SK-N-SH (cell line): ENCODE data around the gene GNG13. TPM values are rescaled to one million over a fixed set of nuclear protein-coding genes. Genes with fewer than 3 reads are reported as not detected.

Experiments
- CTCF ChIA-PET: fragments of 300-600, 350-600 bp; formaldehyde crosslinking; extraction: SDS; loops from one replicate; lab custom pipeline; 2021; lab: Yijun Ruan, JAX
- POLR2A ChIA-PET: fragments of 350-600 bp; sonication (Branson Sonifier 250); formaldehyde crosslinking; extraction: SDS; loops from one replicate; lab custom pipeline; 2020; ENCODE audit warnings: antibody characterized with exemption, inconsistent platforms; lab: Yijun Ruan, JAX
- DNase-seq: peaks from one replicate; pipeline ENCODE4 v3.0.0; 2012
- H2AFZ ChIP-seq: fragments of 200-600 bp; sonication (generic); 2 replicates; pipeline ENCODE4 v1.8.1; 2016; ENCODE audit warnings: antibody characterized with exemption, mild to moderate bottlenecking, low read depth
- H3F3A ChIP-seq: fragments of 200-600 bp; sonication (generic); replicated peaks from 2 replicates; pipeline ENCODE3; 2016; ENCODE audit warnings: antibody characterized with exemption, mild to moderate bottlenecking; ENCODE audit not compliant: insufficient read depth
- H3K27ac ChIP-seq, 2 experiments: fragments of 200-500 bp in 1 of 2; fragments of 200-600 bp in 1 of 2; sonication (Bioruptor generic) in 1 of 2; sonication (generic), shearing (Covaris generic) in 1 of 2; 2 replicates each; pipeline versions ENCODE4 v1.5.1 to v1.6.1; 2014 to 2016; ENCODE audit warnings: low read depth in 2 of 2, inconsistent platforms in 1 of 2, low read length in 1 of 2, mild to moderate bottlenecking in 1 of 2, mixed read lengths in 1 of 2
- H3K27me3 ChIP-seq: fragments of 200-600 bp; sonication (generic), shearing (Covaris generic); 2 replicates; pipeline ENCODE4 v1.6.1; 2016; ENCODE audit warnings: mixed run types; ENCODE audit not compliant: insufficient read depth
- H3K36me3 ChIP-seq, 2 experiments: fragments of 200-500 bp in 1 of 2; fragments of 200-600 bp in 1 of 2; sonication (Bioruptor generic) in 1 of 2; sonication (generic) in 1 of 2; replicated peaks in 1 of 2; 2 replicates each; pipeline versions ENCODE3 to v1.5.1; 2014 to 2016; ENCODE audit warnings: low read length in 1 of 2, mild to moderate bottlenecking in 1 of 2; ENCODE audit not compliant: insufficient read depth in 2 of 2, control insufficient read depth in 1 of 2
- H3K4me1 ChIP-seq, 2 experiments: fragments of 200-500 bp in 1 of 2; fragments of 200-600 bp in 1 of 2; sonication (Bioruptor generic) in 1 of 2; sonication (generic), shearing (Covaris generic) in 1 of 2; 2 replicates each; pipeline versions ENCODE4 v1.5.1 to v1.6.1; 2014 to 2016; ENCODE audit warnings: low read depth in 1 of 2, low read length in 1 of 2, mixed run types in 1 of 2; ENCODE audit not compliant: insufficient read depth in 2 of 2, control insufficient read depth in 1 of 2
- H3K4me2 ChIP-seq: fragments of 200-600 bp; sonication (generic), shearing (Covaris generic); 2 replicates; pipeline ENCODE4 v1.6.1; 2017; ENCODE audit warnings: mixed run types
- H3K4me3 ChIP-seq, 2 experiments: fragments of 200-500 bp in 1 of 2; fragments of 200-600 bp in 1 of 2; sonication (Bioruptor generic) in 1 of 2; sonication (generic), shearing (Covaris generic) in 1 of 2; 2 replicates each; pipeline versions ENCODE4 v1.5.1 to v1.8.1; 2014 to 2016; ENCODE audit warnings: low read depth in 2 of 2, inconsistent platforms in 1 of 2, low read length in 1 of 2, mild to moderate bottlenecking in 1 of 2, mixed read lengths in 1 of 2, moderate library complexity in 1 of 2
- H3K79me2 ChIP-seq: fragments of 200-600 bp; sonication (generic); 2 replicates; pipeline ENCODE4 v1.8.1; 2017; ENCODE audit warnings: mild to moderate bottlenecking; ENCODE audit not compliant: insufficient read depth
- H3K9ac ChIP-seq: fragments of 200-600 bp; sonication (generic); 2 replicates; pipeline ENCODE4 v1.6.1; 2017; ENCODE audit warnings: mixed run types
- H3K9me2 ChIP-seq: fragments of 200-600 bp; sonication (generic); 2 replicates; pipeline ENCODE4 v1.6.1; 2017; ENCODE audit warnings: mixed run types
- H3K9me3 ChIP-seq: fragments of 200-600 bp; sonication (generic); 2 replicates; pipeline ENCODE4 v1.6.1; 2017; ENCODE audit warnings: mixed run types, mild to moderate bottlenecking, moderate library complexity
- H4K20me1 ChIP-seq: fragments of 200-600 bp; sonication (generic); 2 replicates; pipeline ENCODE4 v1.6.1; 2017; ENCODE audit warnings: mild to moderate bottlenecking, mixed run types; ENCODE audit not compliant: insufficient read depth
- ELF1 ChIP-seq: IDR thresholded peaks from 2 replicates; pipeline ENCODE4 v1.4.0; 2012
- EZH2phosphoT487 ChIP-seq: fragments of 200-600 bp; sonication (generic); IDR thresholded peaks from 2 replicates; pipeline ENCODE4 v1.6.1; 2017; ENCODE audit warnings: low read depth, mixed run types, mild to moderate bottlenecking, antibody characterized with exemption, moderate library complexity, borderline replicate concordance
- FOSL2 ChIP-seq: IDR thresholded peaks from 2 replicates; pipeline ENCODE4 v1.4.0; 2012; ENCODE audit warnings: low read depth, mild to moderate bottlenecking, moderate library complexity, borderline replicate concordance
- FOXJ3 ChIP-seq: sonication (generic); formaldehyde crosslinking; IDR thresholded peaks from 2 replicates; pipeline ENCODE4 v1.5.1; 2020; ENCODE audit warnings: mild to moderate bottlenecking, missing genetic modification reagents
- FOXM1 ChIP-seq: IDR thresholded peaks from 2 replicates; pipeline ENCODE4 v1.4.0; 2012; ENCODE audit warnings: low read depth, mild to moderate bottlenecking
- GABPA ChIP-seq: IDR thresholded peaks from 2 replicates; pipeline ENCODE4 v1.4.0; 2012; ENCODE audit warnings: low read depth, mild to moderate bottlenecking
- GATA2 ChIP-seq: sonication (generic); formaldehyde crosslinking; IDR thresholded peaks from 2 replicates; pipeline ENCODE4 v1.5.0; 2020; ENCODE audit warnings: mild to moderate bottlenecking, missing genetic modification reagents
- JUND ChIP-seq: IDR thresholded peaks from 2 replicates; pipeline ENCODE4 v1.4.0; 2012
- MEF2A ChIP-seq: IDR thresholded peaks from 2 replicates; pipeline ENCODE4 v1.4.0; 2012; ENCODE audit warnings: low read depth, borderline replicate concordance
- NFIC ChIP-seq: IDR thresholded peaks from 2 replicates; pipeline ENCODE4 v1.4.0; 2012; ENCODE audit warnings: borderline replicate concordance
- POLR2AphosphoS5 ChIP-seq: IDR thresholded peaks from 2 replicates; pipeline ENCODE4 v1.6.1; 2012; ENCODE audit warnings: low read depth, low read length
- RCOR1 ChIP-seq: fragments of 150-350 bp; IDR thresholded peaks from 2 replicates; pipeline ENCODE4 v1.6.1; 2017; ENCODE audit warnings: antibody characterized with exemption, low read length
- RXRA ChIP-seq: IDR thresholded peaks from 2 replicates; pipeline ENCODE4 v1.4.0; 2012; ENCODE audit warnings: low read depth, mild to moderate bottlenecking, borderline replicate concordance
- SMC3 ChIP-seq: IDR thresholded peaks from 2 replicates; pipeline ENCODE4 v1.6.1; 2012; ENCODE audit warnings: low read depth, low read length, improper control_type of control experiment
- TAF1 ChIP-seq: IDR thresholded peaks from 2 replicates; pipeline ENCODE4 v1.6.1; 2012; ENCODE audit warnings: low read depth, mild to moderate bottlenecking, low read length, moderate library complexity, borderline replicate concordance
- TEAD4 ChIP-seq: IDR thresholded peaks from 2 replicates; pipeline ENCODE4 v1.4.0; 2012; ENCODE audit warnings: mild to moderate bottlenecking, borderline replicate concordance; ENCODE audit not compliant: insufficient read depth
- YY1 ChIP-seq: IDR thresholded peaks from 2 replicates; pipeline ENCODE4 v1.4.0; 2012; ENCODE audit warnings: low read depth, mild to moderate bottlenecking
- WGBS: methylation state at CpG from one replicate; pipeline ENCODE4 v1.1.6; 2017; ENCODE audit warnings: low lambda C conversion rate; 5-methylcytosine and 5-hydroxymethylcytosine counted together
- polyA plus RNA-seq, 3 experiments: library from polyadenylated mRNA; depleted of rRNA; stranded (reverse); fragments of >200 nt; gene quantifications; 2 replicates each; pipeline ENCODE4 v1.2.3, GENCODE V29; 2012
- TF ChIP-seq, protein P1 (sequence below): IDR thresholded peaks from 2 replicates; pipeline ENCODE4 v1.4.0; 2012; ENCODE audit warnings: low read depth, borderline replicate concordance
- TF ChIP-seq, protein P2 (sequence below): IDR thresholded peaks from 2 replicates; pipeline ENCODE4 v1.4.0; 2012; ENCODE audit warnings: low read depth
- TF ChIP-seq, protein P3 (sequence below): IDR thresholded peaks from 2 replicates; pipeline ENCODE4 v1.4.0; 2012; ENCODE audit warnings: low read depth, borderline replicate concordance

The GNG13 gene
- polyA plus RNA-seq, 1 of the 3 experiments (the other 2 are of a cell fraction) = not detected

DNA sequence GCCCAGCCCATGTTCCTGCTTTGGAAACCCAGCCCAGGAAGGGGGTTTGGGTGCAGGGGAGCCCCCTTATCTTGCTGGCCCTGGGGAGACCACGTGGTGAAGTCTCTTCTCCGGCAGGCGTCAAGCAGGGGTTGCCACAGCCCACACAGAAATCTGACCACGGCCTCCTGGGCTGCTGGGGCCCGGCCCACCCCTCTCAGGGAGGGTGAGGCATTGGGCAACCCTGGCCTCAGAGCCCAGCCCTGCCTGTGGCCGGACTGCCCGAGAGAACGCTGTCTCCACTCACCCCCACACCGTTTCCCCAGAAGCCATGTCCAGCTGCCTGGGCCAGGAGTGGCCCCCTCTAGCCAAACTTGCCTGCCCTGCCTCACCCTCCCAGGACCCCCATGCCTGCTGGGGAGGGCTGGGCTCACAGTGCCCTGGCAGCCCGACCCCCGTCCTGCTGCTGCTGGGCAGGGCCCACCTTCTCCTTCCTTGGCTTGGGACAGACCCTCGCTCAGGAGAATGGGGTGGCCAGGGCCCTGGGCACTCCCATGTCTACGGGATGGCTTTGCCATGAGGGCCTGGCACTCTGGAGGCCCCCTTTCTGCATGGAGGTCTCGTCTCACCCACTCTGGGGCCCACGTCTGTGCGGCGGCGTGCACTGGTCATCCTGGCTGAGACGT lies 19.1 kb downstream of the GNG13 start:
- no peak overlapping the region for H3K27ac ChIP-seq
- no peaks in the 10 kb centered on the region for H3K9me3 ChIP-seq
- no peak overlapping the region for H3K4me2 ChIP-seq
- H2AFZ ChIP-seq = no peak overlapping the region
- no peak overlapping the region for H3K9ac ChIP-seq
- H3K9me2 ChIP-seq = no peaks in the 10 kb centered on the region
- 21% methylated on average over 9 of the region's 19 CpGs for WGBS
- DNase-seq = no peak
- no peaks in the 10 kb centered on the region for H3F3A ChIP-seq
- POLR2A ChIA-PET = no interaction called here
- peaks cover 0 to 8% of the 10 kb centered on the region in 2 experiments; a peak in 1 of 4 replicates for H3K4me1 ChIP-seq
- TF ChIP-seq RXRA (no peak), MEF2A (no peak), FOSL2 (no peak), GABPA (no peak), JUND (no peak), YY1 (no peak), TAF1 (no peak), POLR2AphosphoS5 (no peak), FOXJ3 (CRISPR knock-in tag) (no peak), EZH2phosphoT487 (no peak)
- TF ChIP-seq, protein P1, sequence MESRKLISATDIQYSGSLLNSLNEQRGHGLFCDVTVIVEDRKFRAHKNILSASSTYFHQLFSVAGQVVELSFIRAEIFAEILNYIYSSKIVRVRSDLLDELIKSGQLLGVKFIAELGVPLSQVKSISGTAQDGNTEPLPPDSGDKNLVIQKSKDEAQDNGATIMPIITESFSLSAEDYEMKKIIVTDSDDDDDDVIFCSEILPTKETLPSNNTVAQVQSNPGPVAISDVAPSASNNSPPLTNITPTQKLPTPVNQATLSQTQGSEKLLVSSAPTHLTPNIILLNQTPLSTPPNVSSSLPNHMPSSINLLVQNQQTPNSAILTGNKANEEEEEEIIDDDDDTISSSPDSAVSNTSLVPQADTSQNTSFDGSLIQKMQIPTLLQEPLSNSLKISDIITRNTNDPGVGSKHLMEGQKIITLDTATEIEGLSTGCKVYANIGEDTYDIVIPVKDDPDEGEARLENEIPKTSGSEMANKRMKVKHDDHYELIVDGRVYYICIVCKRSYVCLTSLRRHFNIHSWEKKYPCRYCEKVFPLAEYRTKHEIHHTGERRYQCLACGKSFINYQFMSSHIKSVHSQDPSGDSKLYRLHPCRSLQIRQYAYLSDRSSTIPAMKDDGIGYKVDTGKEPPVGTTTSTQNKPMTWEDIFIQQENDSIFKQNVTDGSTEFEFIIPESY = no peak
- TF ChIP-seq, protein P2, sequence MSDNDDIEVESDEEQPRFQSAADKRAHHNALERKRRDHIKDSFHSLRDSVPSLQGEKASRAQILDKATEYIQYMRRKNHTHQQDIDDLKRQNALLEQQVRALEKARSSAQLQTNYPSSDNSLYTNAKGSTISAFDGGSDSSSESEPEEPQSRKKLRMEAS = no peak
- TF ChIP-seq, all 33 proteins: peak for 0
- CTCF ChIA-PET = interaction anchor here (2.6 to 8.9 kb wide), 2 partner anchors 40 to 67 kb away, joined by 8 to 127 read pairs; partner anchors contain the start of genes CIAO3 and METRN
- Histone ChIP-seq H3K4me3 (no peak overlapping the region), H4K20me1 (peaks cover 13% of the 10 kb centered on the region; the same call in 1 of the 2 replicates), H3K36me3 (peaks cover 0 to 10% of the 10 kb centered on the region in 2 experiments), H3K27me3 (peaks cover 17% of the 10 kb centered on the region; the same call in 1 of the 2 replicates), H3K79me2 (peaks cover 1% of the 10 kb centered on the region; the same call in 1 of the 2 replicates)

DNA sequence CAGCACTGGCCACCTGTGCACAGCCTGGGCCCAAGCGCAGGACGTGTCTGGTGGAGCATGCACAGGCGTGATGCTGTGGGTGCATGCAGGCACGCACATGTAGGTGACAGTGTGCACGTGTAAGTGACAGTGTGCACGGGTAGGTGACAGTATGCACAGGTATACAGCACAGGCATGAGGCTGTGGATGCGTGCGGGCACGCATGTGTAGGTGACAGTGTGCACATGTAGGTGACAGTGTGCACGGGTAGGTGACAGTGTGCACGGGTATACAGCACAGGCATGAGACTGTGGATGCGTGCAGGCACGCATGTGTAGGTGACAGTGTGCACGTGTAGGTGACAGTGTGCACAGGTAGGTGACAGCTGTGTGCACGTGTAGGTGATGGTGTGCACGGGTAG lies 20.2 kb downstream of the GNG13 start:
- H3K4me1 ChIP-seq = peaks cover 0 to 8% of the 10 kb centered on the region in 2 experiments; a peak in 1 of 4 replicates
- H3K27me3 ChIP-seq = peaks cover 17% of the 10 kb centered on the region; the same call in 1 of the 2 replicates
- no peak overlapping the region for H3K9ac ChIP-seq
- peaks cover 5% of the 10 kb centered on the region; the same call in 1 of the 2 replicates for H4K20me1 ChIP-seq
- H3K36me3 ChIP-seq = peaks cover 0 to 3% of the 10 kb centered on the region in 2 experiments
- H2AFZ ChIP-seq = no peak overlapping the region
- DNase-seq = no peak
- 61% methylated on average over 16 of the region's 16 CpGs for WGBS
- H3F3A ChIP-seq = no peaks in the 10 kb centered on the region
- ChIA-PET POLR2A (interaction anchor here (0.8 kb wide), 1 partner anchor 57 kb away, joined by 4 read pairs; no protein-coding TSS in a partner anchor), CTCF (interaction anchor here (0.6 to 8.9 kb wide), 3 partner anchors 66 to 715 kb away, joined by 3 to 127 read pairs (median 3); partner anchors contain the start of gene METRN)
- H3K27ac ChIP-seq = no peak overlapping the region
- no peak overlapping the region for H3K4me3 ChIP-seq
- H3K9me2 ChIP-seq = no peaks in the 10 kb centered on the region
- H3K79me2 ChIP-seq = no peaks in the 10 kb centered on the region
- H3K9me3 ChIP-seq = no peaks in the 10 kb centered on the region
- H3K4me2 ChIP-seq = no peak overlapping the region
- no peak for TF ChIP-seq RCOR1
- TF ChIP-seq NFIC = no peak
- no peak for TF ChIP-seq SMC3
- TF ChIP-seq GATA2 (CRISPR knock-in tag) = no peak
- no peak for TF ChIP-seq MEF2A
- TF ChIP-seq RXRA = no peak
- no peak for TF ChIP-seq TEAD4
- no peak for TF ChIP-seq ELF1
- TF ChIP-seq, protein P1 = no peak
- no peak for TF ChIP-seq JUND
- TF ChIP-seq, protein P3, sequence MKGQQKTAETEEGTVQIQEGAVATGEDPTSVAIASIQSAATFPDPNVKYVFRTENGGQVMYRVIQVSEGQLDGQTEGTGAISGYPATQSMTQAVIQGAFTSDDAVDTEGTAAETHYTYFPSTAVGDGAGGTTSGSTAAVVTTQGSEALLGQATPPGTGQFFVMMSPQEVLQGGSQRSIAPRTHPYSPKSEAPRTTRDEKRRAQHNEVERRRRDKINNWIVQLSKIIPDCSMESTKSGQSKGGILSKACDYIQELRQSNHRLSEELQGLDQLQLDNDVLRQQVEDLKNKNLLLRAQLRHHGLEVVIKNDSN = no peak
- TF ChIP-seq FOXM1 = no peak
- no peak for TF ChIP-seq FOSL2
